H9 (cell line): ENCODE measurements around the gene TH. TPM values are rescaled to one million over a fixed set of nuclear protein-coding genes. Genes with fewer than 3 reads are reported as not detected.

Experiments used
- DNase-seq: peaks from one replicate; pipeline ENCODE4 v3.0.0-alpha.2; 2017
- H2AFZ ChIP-seq: one replicate; pipeline ENCODE4 v1.6.1; 2013; ENCODE audit warnings: mild to moderate bottlenecking, low read length, control low read depth, moderate library complexity
- H2AK5ac ChIP-seq: 2 replicates; pipeline ENCODE4 v1.6.1; 2013; ENCODE audit warnings: low read length, control low read depth, mixed read lengths; ENCODE audit not compliant: insufficient read length
- H2BK120ac ChIP-seq: one replicate; pipeline ENCODE4 v1.6.1; 2013; ENCODE audit warnings: low read depth, mild to moderate bottlenecking, low read length, control low read depth, inconsistent platforms; ENCODE audit not compliant: poor library complexity, severe bottlenecking
- H2BK12ac ChIP-seq: 2 replicates; pipeline ENCODE4 v1.6.1; 2013; ENCODE audit warnings: low read length, control low read depth, mixed read lengths, low read depth; ENCODE audit not compliant: insufficient read length
- H2BK15ac ChIP-seq: 2 replicates; pipeline ENCODE4 v1.6.1; 2013; ENCODE audit warnings: low read depth, low read length, control low read depth
- H2BK20ac ChIP-seq: one replicate; pipeline ENCODE4 v1.6.1; 2013; ENCODE audit warnings: low read depth, mild to moderate bottlenecking, low read length, control low read depth, inconsistent platforms; ENCODE audit not compliant: poor library complexity, severe bottlenecking
- H2BK5ac ChIP-seq: 2 replicates; pipeline ENCODE4 v1.6.1; 2013; ENCODE audit warnings: low read length, control low read depth, mixed read lengths; ENCODE audit not compliant: insufficient read length
- H3K14ac ChIP-seq: 2 replicates; pipeline ENCODE4 v1.6.1; 2013; ENCODE audit warnings: low read length, control low read depth; ENCODE audit not compliant: insufficient read depth
- H3K18ac ChIP-seq: 2 replicates; pipeline ENCODE4 v1.6.1; 2013; ENCODE audit warnings: low read depth, mild to moderate bottlenecking, mixed read lengths, low read length, control low read depth; ENCODE audit not compliant: insufficient read length
- H3K23ac ChIP-seq: 2 replicates; pipeline ENCODE4 v1.6.1; 2013; ENCODE audit warnings: low read length, control low read depth, mixed read lengths, low read depth; ENCODE audit not compliant: insufficient read length
- H3K23me2 ChIP-seq: 2 replicates; pipeline ENCODE4 v1.6.1; 2013; ENCODE audit warnings: low read depth, mild to moderate bottlenecking, mixed read lengths, low read length, control low read depth; ENCODE audit not compliant: insufficient read length, poor library complexity, severe bottlenecking
- H3K27ac ChIP-seq: 2 replicates; pipeline ENCODE4 v1.5.1; 2013; ENCODE audit warnings: low read length, control low read depth, mixed read lengths, low read depth; ENCODE audit not compliant: insufficient read length
- H3K27me3 ChIP-seq: 2 replicates; pipeline ENCODE4 v1.6.1; 2013; ENCODE audit warnings: low read length, control low read depth, inconsistent platforms; ENCODE audit not compliant: insufficient read depth
- H3K4ac ChIP-seq: 2 replicates; pipeline ENCODE4 v1.6.1; 2013; ENCODE audit warnings: low read depth, mild to moderate bottlenecking, control low read depth, inconsistent platforms, low read length, moderate library complexity
- H3K4me1 ChIP-seq: 2 replicates; pipeline ENCODE4 v1.6.1; 2013; ENCODE audit warnings: low read length, control low read depth, inconsistent platforms; ENCODE audit not compliant: insufficient read depth
- H3K4me2 ChIP-seq: 2 replicates; pipeline ENCODE4 v1.6.1; 2013; ENCODE audit warnings: low read length, control low read depth, mixed read lengths; ENCODE audit not compliant: insufficient read length, insufficient read depth
- H3K56ac ChIP-seq: 2 replicates; pipeline ENCODE4 v1.6.1; 2013; ENCODE audit warnings: low read depth, mild to moderate bottlenecking, mixed read lengths, low read length, control low read depth; ENCODE audit not compliant: insufficient read length
- H3K79me1 ChIP-seq: 2 replicates; pipeline ENCODE4 v1.6.1; 2013; ENCODE audit warnings: low read depth, mild to moderate bottlenecking, moderate library complexity, low read length, control low read depth, inconsistent platforms; ENCODE audit not compliant: insufficient read depth, poor library complexity, severe bottlenecking
- H3K79me2 ChIP-seq: 2 replicates; pipeline ENCODE4 v1.6.1; 2013; ENCODE audit warnings: low read length, control low read depth, inconsistent platforms; ENCODE audit not compliant: insufficient read depth
- H3K9ac ChIP-seq: 2 replicates; pipeline ENCODE4 v1.6.1; 2013; ENCODE audit warnings: low read length, control low read depth, mixed read lengths; ENCODE audit not compliant: insufficient read length; ENCODE audit errors: extremely low read depth
- H3K9me3 ChIP-seq: one replicate; pipeline ENCODE4 v1.6.1; 2013; ENCODE audit warnings: low read depth, low read length, inconsistent platforms; ENCODE audit not compliant: control insufficient read depth
- H3T11ph ChIP-seq: one replicate; pipeline ENCODE4 v1.6.1; 2013; ENCODE audit warnings: mild to moderate bottlenecking, low read length, control low read depth, inconsistent platforms
- H4K20me1 ChIP-seq: one replicate; pipeline ENCODE4 v1.6.1; 2013; ENCODE audit not compliant: control insufficient read depth, insufficient read length, insufficient read depth
- H4K5ac ChIP-seq: 2 replicates; pipeline ENCODE4 v1.6.1; 2013; ENCODE audit warnings: low read depth, mild to moderate bottlenecking, mixed read lengths, low read length, control low read depth; ENCODE audit not compliant: insufficient read length
- H4K8ac ChIP-seq: replicated peaks from 2 replicates; pipeline ENCODE4 v1.6.1; 2013; ENCODE audit warnings: low read length, control low read depth, mixed read lengths, low read depth; ENCODE audit not compliant: insufficient read length
- H4K91ac ChIP-seq: 2 replicates; pipeline ENCODE4 v1.6.1; 2013; ENCODE audit warnings: low read depth, mild to moderate bottlenecking, moderate library complexity, mixed read lengths, low read length, control low read depth; ENCODE audit not compliant: insufficient read length
- H3K27ac Mint-ChIP-seq, 3 experiments: 2 replicates in 2 of 3; 3 replicates in 1 of 3; pipeline ENCODE4 v1.8.0; 2020 to 2021; ENCODE audit warnings: mixed read lengths in 3 of 3, mild to moderate bottlenecking in 1 of 3, moderate library complexity in 1 of 3
- H3K27me3 Mint-ChIP-seq: 2 replicates; pipeline ENCODE4 v1.8.0; 2021; ENCODE audit warnings: low read depth, mild to moderate bottlenecking, moderate library complexity, mixed read lengths
- H3K36me3 Mint-ChIP-seq, 3 experiments: 2 replicates in 2 of 3; 3 replicates in 1 of 3; pipeline ENCODE4 v1.8.0; 2020 to 2021; ENCODE audit warnings: low read depth in 3 of 3, mixed read lengths in 3 of 3; ENCODE audit not compliant: insufficient read depth in 1 of 3
- H3K4me1 Mint-ChIP-seq, 2 experiments: 2 replicates each; pipeline ENCODE4 v1.8.0; 2020; ENCODE audit warnings: mixed read lengths in 2 of 2
- H3K4me3 Mint-ChIP-seq, 2 experiments: 2 replicates in 1 of 2; 3 replicates in 1 of 2; pipeline ENCODE4 v1.8.0; 2020 to 2021; ENCODE audit warnings: mild to moderate bottlenecking in 2 of 2, mixed read lengths in 2 of 2, moderate library complexity in 1 of 2
- H3K9me3 Mint-ChIP-seq, 2 experiments: 2 replicates in 1 of 2; 3 replicates in 1 of 2; pipeline ENCODE4 v1.8.0; 2020; ENCODE audit warnings: mild to moderate bottlenecking in 2 of 2, mixed read lengths in 2 of 2, moderate library complexity in 1 of 2
- CTCF ChIP-seq: fragments of 200-600 bp; sonication (generic); conservative IDR thresholded peaks from 3 replicates; pipeline ENCODE4 v1.8.0; 2021; ENCODE audit warnings: antibody characterized with exemption, mild to moderate bottlenecking
- WGBS: extraction: QIAGEN DNeasy Blood & Tissue Kit; methylation state at CpG from one replicate; pipeline ENCODE4 v1.1.7; 2013; ENCODE audit warnings: missing lambda C conversion rate, low lambda C conversion rate, mixed read lengths; ENCODE audit not compliant: insufficient read length; ENCODE audit errors: extremely low coverage; 5-methylcytosine and 5-hydroxymethylcytosine counted together
- total RNA-seq: library from RNA; stranded (reverse); gene quantifications from 2 replicates; pipeline ENCODE4 v1.2.1, GENCODE V29; 2021

TH gene
- total RNA-seq, 1 experiment from 2014 or later: not detected

DNA sequence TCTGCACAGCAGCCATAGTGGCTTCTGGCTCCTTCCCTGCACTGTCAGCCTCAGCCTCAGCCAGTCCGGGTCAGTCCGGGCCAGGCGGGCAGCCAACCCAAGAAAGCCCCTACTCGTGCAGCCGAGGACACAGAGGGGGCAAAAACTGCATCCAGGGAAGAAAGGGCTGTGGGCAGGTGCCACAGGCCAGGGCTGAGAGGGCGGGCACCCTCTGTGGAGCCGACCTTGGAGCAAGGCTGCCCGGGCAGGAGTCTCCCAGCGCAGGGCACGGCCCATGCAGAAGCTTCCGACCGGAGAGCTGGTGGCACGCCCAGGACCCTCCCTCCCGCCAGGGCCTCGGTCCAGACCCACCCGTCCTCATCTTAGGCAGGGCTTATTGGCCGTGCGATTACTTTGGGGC is 10.5 kb upstream of the TH start:
- no peak overlapping the region for H2AFZ ChIP-seq
- no peaks in the 10 kb centered on the region for H3K36me3 Mint-ChIP-seq
- H3K4me1 Mint-ChIP-seq: no peaks in the 10 kb centered on the region
- H3K56ac ChIP-seq: no peak overlapping the region
- H2BK12ac ChIP-seq: no peak overlapping the region
- H3K23me2 ChIP-seq: no peaks in the 10 kb centered on the region
- peaks cover 32% of the 10 kb centered on the region for H3K27me3 Mint-ChIP-seq
- TF ChIP-seq CTCF: no peak
- H3K27ac ChIP-seq: no peak overlapping the region
- H3K79me1 ChIP-seq: no peaks in the 10 kb centered on the region
- no peak overlapping the region for H3K27ac Mint-ChIP-seq
- no peak overlapping the region for H4K8ac ChIP-seq
- H3K27me3 ChIP-seq: no peaks in the 10 kb centered on the region; the same call in 1 of the 2 replicates
- WGBS: no CpG with 5 or more reads among the region's 18 CpGs
- no peaks in the 10 kb centered on the region for H3K4me1 ChIP-seq
- H4K5ac ChIP-seq: no peak overlapping the region
- no peak overlapping the region for H3K23ac ChIP-seq
- no peaks in the 10 kb centered on the region for H3K79me2 ChIP-seq
- H2AK5ac ChIP-seq: no peak overlapping the region
- H3T11ph ChIP-seq: no peak overlapping the region
- H4K91ac ChIP-seq: no peak overlapping the region
- H3K9me3 ChIP-seq: no peaks in the 10 kb centered on the region
- no peak overlapping the region for H2BK20ac ChIP-seq
- no peak overlapping the region for H3K14ac ChIP-seq
- H4K20me1 ChIP-seq: no peaks in the 10 kb centered on the region
- no peak overlapping the region for H3K4me3 Mint-ChIP-seq
- no peak overlapping the region for H2BK120ac ChIP-seq
- no peak overlapping the region for H2BK15ac ChIP-seq
- no peak overlapping the region for H3K4me2 ChIP-seq
- no peak overlapping the region for H2BK5ac ChIP-seq
- H3K9ac ChIP-seq: no peak overlapping the region
- DNase-seq: no peak
- no peak overlapping the region for H3K18ac ChIP-seq
- no peak overlapping the region for H3K4ac ChIP-seq
- peaks cover 0 to 2% of the 10 kb centered on the region in 2 experiments; a peak in 1 of 5 replicates for H3K9me3 Mint-ChIP-seq
